GM21825 (cell line): ENCODE measurements around the gene STARD3.
"Not testable (repeated sequence)": the region's sequence is repeated elsewhere in the genome, so short reads cannot be mapped to it uniquely, and the experiment has no call there.

Experiments used
- ATAC-seq: cut with Tn5 transposase; IDR thresholded peaks from one replicate; pipeline ENCODE4 v1.9.1; 2021; ENCODE audit warnings: mild to moderate bottlenecking, moderate library complexity; ENCODE audit not compliant: unreplicated experiment

STARD3 gene

DNA sequence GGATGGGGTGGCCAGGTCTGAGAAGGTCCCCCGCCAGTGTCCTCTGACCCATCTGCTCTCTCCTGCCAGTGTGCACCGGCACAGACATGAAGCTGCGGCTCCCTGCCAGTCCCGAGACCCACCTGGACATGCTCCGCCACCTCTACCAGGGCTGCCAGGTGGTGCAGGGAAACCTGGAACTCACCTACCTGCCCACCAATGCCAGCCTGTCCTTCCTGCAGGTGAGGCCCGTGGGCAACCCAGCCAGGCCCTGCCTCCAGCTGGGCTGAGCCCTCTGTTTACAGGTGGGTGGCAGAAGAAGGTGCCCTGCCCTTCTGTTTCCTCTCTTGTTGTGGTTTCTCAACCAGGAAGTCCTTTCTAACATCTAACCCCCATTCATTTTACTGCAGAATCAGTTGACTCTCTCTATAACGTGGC lies 70.0 kb downstream of the STARD3 start:
- no peak for ATAC-seq

DNA sequence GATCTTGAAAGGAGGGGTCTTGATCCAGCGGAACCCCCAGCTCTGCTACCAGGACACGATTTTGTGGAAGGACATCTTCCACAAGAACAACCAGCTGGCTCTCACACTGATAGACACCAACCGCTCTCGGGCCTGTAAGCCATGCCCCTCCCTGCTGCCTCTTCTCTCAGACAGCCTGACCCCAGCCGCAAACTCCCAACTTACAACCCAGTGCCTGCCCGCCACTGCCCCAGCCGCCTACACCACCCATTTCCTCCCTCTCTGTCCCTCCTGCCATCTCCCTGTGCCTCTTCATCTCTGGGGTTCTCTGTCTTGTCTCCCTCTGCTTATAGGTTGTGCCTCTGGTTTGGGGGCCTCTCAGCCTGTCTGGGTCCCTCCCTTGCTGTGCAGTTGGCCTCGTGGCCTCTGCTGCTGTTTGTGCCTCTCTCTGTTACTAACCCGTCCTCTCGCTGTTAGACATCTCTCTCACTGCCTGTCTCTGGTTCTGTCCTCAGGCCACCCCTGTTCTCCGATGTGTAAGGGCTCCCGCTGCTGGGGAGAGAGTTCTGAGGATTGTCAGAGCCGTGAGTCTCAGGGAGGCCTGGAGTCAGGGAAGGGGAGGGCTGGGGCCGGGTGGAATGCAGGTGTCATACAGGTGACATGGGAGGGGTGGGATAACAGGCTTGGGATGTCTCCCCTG lies 72.5 kb downstream of the STARD3 start:
- ATAC-seq: no peak

DNA sequence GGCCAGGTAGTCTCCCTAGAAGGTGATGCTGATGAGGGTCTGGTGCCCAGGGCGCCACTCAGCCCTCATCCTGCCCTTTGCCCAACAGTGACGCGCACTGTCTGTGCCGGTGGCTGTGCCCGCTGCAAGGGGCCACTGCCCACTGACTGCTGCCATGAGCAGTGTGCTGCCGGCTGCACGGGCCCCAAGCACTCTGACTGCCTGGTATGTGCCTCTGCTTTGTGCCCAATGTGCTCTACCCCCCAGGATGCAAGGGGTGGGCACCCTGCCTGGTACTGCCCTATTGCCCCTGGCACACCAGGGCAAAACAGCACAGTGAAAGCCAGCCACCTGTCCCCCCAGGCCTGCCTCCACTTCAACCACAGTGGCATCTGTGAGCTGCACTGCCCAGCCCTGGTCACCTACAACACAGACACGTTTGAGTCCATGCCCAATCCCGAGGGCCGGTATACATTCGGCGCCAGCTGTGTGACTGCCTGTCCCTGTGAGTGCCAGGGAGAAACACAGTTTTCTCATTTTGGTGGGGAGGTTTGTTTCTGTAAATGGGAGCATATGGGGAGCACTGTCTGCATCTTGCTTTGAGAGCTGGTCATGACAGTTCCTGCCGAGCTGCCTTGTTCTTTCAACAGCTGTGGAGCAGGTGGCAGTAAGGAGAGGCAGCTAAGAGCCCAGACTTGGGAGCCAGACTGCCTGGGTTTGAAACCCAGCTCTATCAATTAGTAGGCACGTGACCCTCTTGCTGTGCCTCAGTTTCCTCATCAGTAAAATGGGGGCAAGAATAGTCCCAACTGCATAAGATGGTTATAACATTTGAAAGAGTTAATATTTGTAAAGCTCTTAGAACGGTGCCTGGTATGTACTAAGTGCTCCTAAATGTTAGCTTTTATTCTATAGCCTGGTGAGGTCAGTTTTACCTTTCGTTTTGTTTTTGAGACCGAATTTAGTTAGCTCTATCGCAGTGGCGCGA lies 73.3 kb downstream of the STARD3 start:
- ATAC-seq: no peak

DNA sequence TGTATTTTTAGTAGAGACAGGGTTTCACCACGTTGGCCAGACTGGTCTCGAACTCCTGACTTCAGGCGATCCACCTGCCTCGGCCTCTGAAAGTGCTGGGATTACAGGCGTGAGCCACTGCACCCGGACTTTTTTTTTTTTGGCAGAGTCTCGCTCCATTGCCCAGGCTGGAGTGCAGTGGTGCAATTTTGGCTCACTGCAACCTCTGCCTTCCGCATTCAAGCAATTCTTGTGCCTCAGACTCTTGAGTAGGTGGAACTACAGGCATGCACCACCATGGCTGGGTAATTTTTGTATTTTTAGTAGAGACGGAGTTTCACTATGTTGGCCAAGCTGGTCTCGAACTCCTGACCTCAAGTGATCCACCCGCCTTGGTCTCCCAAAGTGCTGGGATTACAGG lies 74.1 kb downstream of the STARD3 start:
- not testable (repeated sequence) for ATAC-seq

DNA sequence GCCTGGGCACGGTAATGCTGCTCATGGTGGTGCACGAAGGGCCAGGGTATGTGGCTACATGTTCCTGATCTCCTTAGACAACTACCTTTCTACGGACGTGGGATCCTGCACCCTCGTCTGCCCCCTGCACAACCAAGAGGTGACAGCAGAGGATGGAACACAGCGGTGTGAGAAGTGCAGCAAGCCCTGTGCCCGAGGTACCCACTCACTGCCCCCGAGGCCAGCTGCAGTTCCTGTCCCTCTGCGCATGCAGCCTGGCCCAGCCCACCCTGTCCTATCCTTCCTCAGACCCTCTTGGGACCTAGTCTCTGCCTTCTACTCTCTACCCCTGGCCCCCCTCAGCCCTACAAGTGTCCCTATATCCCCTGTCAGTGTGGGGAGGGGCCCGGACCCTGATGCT lies 74.9 kb downstream of the STARD3 start:
- ATAC-seq: no peak
